BJ (cell line): ENCODE data around the gene CTSA. TPM values are rescaled to one million over a fixed set of nuclear protein-coding genes. Genes with fewer than 3 reads are reported as not detected.

Source experiments
- CTCF ChIA-PET: fragments of 350-600 bp; formaldehyde crosslinking; extraction: SDS; loops from one replicate; lab custom pipeline; 2021; ENCODE audit warnings: antibody characterized with exemption, inconsistent platforms; lab: Yijun Ruan, JAX
- POLR2A ChIA-PET: fragments of 300-600 bp; sonication (Branson Sonifier 250); formaldehyde crosslinking; extraction: SDS; loops from one replicate; lab custom pipeline; 2021; ENCODE audit warnings: antibody characterized with exemption; lab: Charles Lee
- DNase-seq: peaks from one replicate; pipeline ENCODE4 v3.0.0-alpha.2; 2011; ENCODE audit warnings: low read depth
- H3K27me3 ChIP-seq: 2 replicates; pipeline ENCODE4 v1.6.0; 2011; ENCODE audit warnings: low read length; ENCODE audit not compliant: control insufficient read depth, insufficient read depth
- H3K36me3 ChIP-seq: 2 replicates; pipeline ENCODE4 v1.5.1; 2011; ENCODE audit warnings: low read length; ENCODE audit not compliant: control insufficient read depth, insufficient read depth
- H3K4me3 ChIP-seq: 2 replicates; pipeline ENCODE4 v1.5.1; 2011; ENCODE audit warnings: low read depth, mild to moderate bottlenecking, control low read depth, low read length
- CTCF ChIP-seq: IDR thresholded peaks from 2 replicates; pipeline ENCODE4 v1.5.1; 2011; ENCODE audit warnings: low read depth, mild to moderate bottlenecking, control low read depth, inconsistent platforms, low read length, moderate library complexity; ENCODE audit not compliant: insufficient read depth
- polyA plus RNA-seq: library from polyadenylated mRNA; depleted of rRNA; stranded (reverse); fragments of >200 nt; gene quantifications from 2 replicates; pipeline ENCODE4 v1.2.3, GENCODE V29; 2011

The CTSA gene
- polyA plus RNA-seq, 1 experiment: 408 TPM

- no peak overlapping the region for H3K4me3 ChIP-seq
- CTCF ChIA-PET: interaction anchor here (0.6 to 1.4 kb wide), 4 partner anchors 13 to 960 kb away, joined by 3 to 4 read pairs (median 3); no protein-coding TSS in a partner anchor
- no peak for TF ChIP-seq CTCF
- POLR2A ChIA-PET: no interaction called here
- DNase-seq: no peak
- peaks cover 14% of the 10 kb centered on the region for H3K36me3 ChIP-seq
- H3K27me3 ChIP-seq: no peaks in the 10 kb centered on the region
Observed at GRCh38 chr20:45883100-45883469, 8.1 kb upstream of the CTSA start.

- CTCF ChIA-PET: interaction anchor here (0.7 to 1.0 kb wide), 2 partner anchors 70 to 88 kb away, joined by 3 to 4 read pairs; no protein-coding TSS in a partner anchor
- no peak overlapping the region for H3K4me3 ChIP-seq
- no peak for TF ChIP-seq CTCF
- no peak for DNase-seq
- H3K27me3 ChIP-seq: no peaks in the 10 kb centered on the region
- H3K36me3 ChIP-seq: peaks cover 14% of the 10 kb centered on the region
- POLR2A ChIA-PET: no interaction called here
Observed at GRCh38 chr20:45886590-45887345, 4.4 kb upstream of the CTSA start.

- CTCF ChIA-PET: interaction anchor here (0.7 to 1.0 kb wide), 2 partner anchors 70 to 88 kb away, joined by 3 to 4 read pairs; no protein-coding TSS in a partner anchor
Observed at GRCh38 chr20:45887346-45887715, 3.8 kb upstream of the CTSA start, which contains the start of gene SPATA25. Gene SPATA25 (minus strand): TSS chr20:45887622. CDS start chr20:45887590, 32 bp downstream.

GRCh38 chr20:45888681-45889080 is 2.5 kb upstream of the CTSA start:
- Histone ChIP-seq H3K4me3 (no peak overlapping the region), H3K36me3 (peaks cover 10% of the 10 kb centered on the region), H3K27me3 (no peaks in the 10 kb centered on the region)
- POLR2A ChIA-PET: no interaction called here
- CTCF ChIA-PET: interaction anchor here (2.3 kb wide), 1 partner anchor 82 kb away, joined by 15 read pairs; no protein-coding TSS in a partner anchor
- DNase-seq: no peak
- no peak for TF ChIP-seq CTCF

More at GRCh38 chr20:45887346-45887715, 3.8 kb upstream of the CTSA start, which contains the start of gene SPATA25:
- H3K27me3 ChIP-seq: no peaks in the 10 kb centered on the region
- no peak for TF ChIP-seq CTCF
- H3K36me3 ChIP-seq: peaks cover 14% of the 10 kb centered on the region
- no peak for DNase-seq
- no peak within 1 kb of the TSS for H3K4me3 ChIP-seq
- POLR2A ChIA-PET: no interaction called here

- TF ChIP-seq CTCF: peak; percentile 76
- DNase-seq: no peak
- Histone ChIP-seq H3K36me3 (peaks cover 10% of the 10 kb centered on the region), H3K4me3 (peak overlapping the region; percentile 77), H3K27me3 (no peaks in the 10 kb centered on the region)
- ChIA-PET POLR2A (interaction anchor here (0.6 kb wide), 1 partner anchor 62 kb away, joined by 3 read pairs; no protein-coding TSS in a partner anchor), CTCF (interaction anchor here (0.7 to 3.4 kb wide), 23 partner anchors 9 to 91 kb away, joined by 3 to 15 read pairs (median 4); partner anchors contain the start of gene ZSWIM1)
Observed at GRCh38 chr20:45890077-45890984, 804 bp upstream of the CTSA start.
